ENCODE data around the gene MEGF10.

Gene MEGF10

DNA sequence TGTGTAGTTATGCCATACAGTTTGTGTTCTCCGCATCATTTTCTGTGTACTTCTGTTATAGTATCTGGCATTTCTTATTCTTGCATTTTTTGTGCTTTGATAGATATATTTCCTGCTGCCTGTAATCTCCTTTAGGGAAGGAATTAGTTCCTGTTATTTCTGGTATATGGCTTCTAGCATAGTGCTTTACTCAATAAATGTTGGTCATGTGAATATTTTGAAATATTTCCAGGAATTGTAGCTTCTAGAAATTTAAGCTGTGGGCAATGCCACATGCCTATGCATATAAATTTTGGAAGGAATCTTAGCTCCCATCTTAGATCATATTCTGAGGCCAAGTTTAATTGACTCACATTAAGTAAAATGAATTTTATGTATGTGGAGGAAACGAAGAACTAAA is 215.3 kb downstream of the MEGF10 start:
- Histone ChIP-seq H3K79me2 (ENCODE audit: low read length) (no peaks in the 10 kb centered on the region), H3K27me3 (ENCODE audit: low read depth, low read length) (no peaks in the 10 kb centered on the region), H3K9me3 (ENCODE audit: insufficient read depth, low read length) (no peaks in the 10 kb centered on the region), H3K36me3 (replicated peaks; ENCODE audit: low read depth, low read length) (no peaks in the 10 kb centered on the region), H2AFZ (ENCODE audit: low read depth, low read length) (no peak overlapping the region), H3K4me1 (ENCODE audit: low read length) (no peaks in the 10 kb centered on the region), H3K4me3 (ENCODE audit: low read length) (no peak overlapping the region), H3K4me2 (ENCODE audit: low read length) (no peak overlapping the region), H4K20me1 (ENCODE audit: insufficient read depth, low read length) (no peaks in the 10 kb centered on the region), H3K27ac (ENCODE audit: low read length) (no peak overlapping the region), H3K9ac (ENCODE audit: low read length) (no peak overlapping the region)
- TF ChIP-seq, protein P1, sequence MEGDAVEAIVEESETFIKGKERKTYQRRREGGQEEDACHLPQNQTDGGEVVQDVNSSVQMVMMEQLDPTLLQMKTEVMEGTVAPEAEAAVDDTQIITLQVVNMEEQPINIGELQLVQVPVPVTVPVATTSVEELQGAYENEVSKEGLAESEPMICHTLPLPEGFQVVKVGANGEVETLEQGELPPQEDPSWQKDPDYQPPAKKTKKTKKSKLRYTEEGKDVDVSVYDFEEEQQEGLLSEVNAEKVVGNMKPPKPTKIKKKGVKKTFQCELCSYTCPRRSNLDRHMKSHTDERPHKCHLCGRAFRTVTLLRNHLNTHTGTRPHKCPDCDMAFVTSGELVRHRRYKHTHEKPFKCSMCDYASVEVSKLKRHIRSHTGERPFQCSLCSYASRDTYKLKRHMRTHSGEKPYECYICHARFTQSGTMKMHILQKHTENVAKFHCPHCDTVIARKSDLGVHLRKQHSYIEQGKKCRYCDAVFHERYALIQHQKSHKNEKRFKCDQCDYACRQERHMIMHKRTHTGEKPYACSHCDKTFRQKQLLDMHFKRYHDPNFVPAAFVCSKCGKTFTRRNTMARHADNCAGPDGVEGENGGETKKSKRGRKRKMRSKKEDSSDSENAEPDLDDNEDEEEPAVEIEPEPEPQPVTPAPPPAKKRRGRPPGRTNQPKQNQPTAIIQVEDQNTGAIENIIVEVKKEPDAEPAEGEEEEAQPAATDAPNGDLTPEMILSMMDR (IDR thresholded peaks at IDR 0.05; ENCODE audit: low read depth, low read length) = no peak
- TF ChIP-seq EZH2phosphoT487 (IDR thresholded peaks at IDR 0.05; ENCODE audit: low read depth) = no peak

DNA sequence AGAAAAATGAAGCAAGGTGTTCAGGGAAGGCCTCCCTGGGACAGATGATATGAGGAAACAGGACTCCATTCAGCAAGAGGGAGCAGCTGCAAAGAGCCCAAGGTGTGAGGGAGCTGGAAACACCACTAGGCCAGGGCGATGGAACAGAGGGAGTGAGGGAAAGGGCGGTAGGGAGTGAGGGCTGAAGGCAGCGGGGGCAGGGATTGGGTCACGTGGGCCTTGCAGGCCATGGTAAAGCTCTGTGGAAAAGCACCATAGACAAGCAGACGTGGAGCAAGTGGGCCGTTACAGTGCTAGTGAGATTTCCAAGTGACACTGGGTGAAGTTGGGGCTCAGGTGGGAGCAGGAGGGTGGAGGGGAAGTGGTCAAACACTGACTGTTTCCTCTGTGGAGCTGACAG is 216.0 kb downstream of the MEGF10 start:
- H4K20me1 ChIP-seq (ENCODE audit: insufficient read depth, low read length) = no peaks in the 10 kb centered on the region
- TF ChIP-seq, protein P1 (IDR thresholded peaks at IDR 0.05; ENCODE audit: low read depth, low read length) = no peak
- no peak for TF ChIP-seq EZH2phosphoT487 (IDR thresholded peaks at IDR 0.05; ENCODE audit: low read depth)
- H3K79me2 ChIP-seq (ENCODE audit: low read length) = no peaks in the 10 kb centered on the region
- no peaks in the 10 kb centered on the region for H3K9me3 ChIP-seq (ENCODE audit: insufficient read depth, low read length)
- H3K4me2 ChIP-seq (ENCODE audit: low read length) = no peak overlapping the region
- no peak overlapping the region for H3K9ac ChIP-seq (ENCODE audit: low read length)
- no peak overlapping the region for H2AFZ ChIP-seq (ENCODE audit: low read depth, low read length)
- H3K4me3 ChIP-seq (ENCODE audit: low read length) = no peak overlapping the region
- no peaks in the 10 kb centered on the region for H3K4me1 ChIP-seq (ENCODE audit: low read length)
- H3K36me3 ChIP-seq (replicated peaks; ENCODE audit: low read depth, low read length) = no peaks in the 10 kb centered on the region
- no peaks in the 10 kb centered on the region for H3K27me3 ChIP-seq (ENCODE audit: low read depth, low read length)
- H3K27ac ChIP-seq (ENCODE audit: low read length) = no peak overlapping the region

GRCh38 chr5:127508644-127509373 is 218.2 kb downstream of the MEGF10 start:
- Histone ChIP-seq H3K27me3 (ENCODE audit: low read depth, low read length) (no peaks in the 10 kb centered on the region), H2AFZ (ENCODE audit: low read depth, low read length) (no peak overlapping the region), H3K27ac (ENCODE audit: low read length) (no peak overlapping the region)

More at GRCh38 chr5:127508644-127509373, 218.2 kb downstream of the MEGF10 start:
- H3K79me2 ChIP-seq (ENCODE audit: low read length) = no peaks in the 10 kb centered on the region
- H3K4me2 ChIP-seq (ENCODE audit: low read length) = no peak overlapping the region
- H4K20me1 ChIP-seq (ENCODE audit: insufficient read depth, low read length) = no peaks in the 10 kb centered on the region
- no peaks in the 10 kb centered on the region for H3K36me3 ChIP-seq (replicated peaks; ENCODE audit: low read depth, low read length)
- no peak overlapping the region for H3K4me3 ChIP-seq (ENCODE audit: low read length)
- H3K4me1 ChIP-seq (ENCODE audit: low read length) = no peaks in the 10 kb centered on the region
- TF ChIP-seq, protein P1 (IDR thresholded peaks at IDR 0.05; ENCODE audit: low read depth, low read length) = no peak
- no peak for TF ChIP-seq EZH2phosphoT487 (IDR thresholded peaks at IDR 0.05; ENCODE audit: low read depth)
- H3K9me3 ChIP-seq (ENCODE audit: insufficient read depth, low read length) = no peaks in the 10 kb centered on the region
- no peak overlapping the region for H3K9ac ChIP-seq (ENCODE audit: low read length)
